Stimulated activated CD8-positive, alpha-beta memory T cell treated with anti-CD3 and anti-CD28 coated beads, Interleukin-4, amount 100 ng/mL, for 24 hours (primary cell): Measurements from ENCODE around the gene OR51B6.
"Not testable (repeated sequence)": the region's sequence is repeated elsewhere in the genome, so short reads cannot be mapped to it uniquely, and the experiment has no call there.

Source experiments
- DNase-seq: peaks from one replicate; pipeline ENCODE4 v3.0.0-alpha.2; 2020; ENCODE audit warnings: low read depth

The OR51B6 gene, protein sequence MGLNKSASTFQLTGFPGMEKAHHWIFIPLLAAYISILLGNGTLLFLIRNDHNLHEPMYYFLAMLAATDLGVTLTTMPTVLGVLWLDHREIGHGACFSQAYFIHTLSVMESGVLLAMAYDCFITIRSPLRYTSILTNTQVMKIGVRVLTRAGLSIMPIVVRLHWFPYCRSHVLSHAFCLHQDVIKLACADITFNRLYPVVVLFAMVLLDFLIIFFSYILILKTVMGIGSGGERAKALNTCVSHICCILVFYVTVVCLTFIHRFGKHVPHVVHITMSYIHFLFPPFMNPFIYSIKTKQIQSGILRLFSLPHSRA

DNA sequence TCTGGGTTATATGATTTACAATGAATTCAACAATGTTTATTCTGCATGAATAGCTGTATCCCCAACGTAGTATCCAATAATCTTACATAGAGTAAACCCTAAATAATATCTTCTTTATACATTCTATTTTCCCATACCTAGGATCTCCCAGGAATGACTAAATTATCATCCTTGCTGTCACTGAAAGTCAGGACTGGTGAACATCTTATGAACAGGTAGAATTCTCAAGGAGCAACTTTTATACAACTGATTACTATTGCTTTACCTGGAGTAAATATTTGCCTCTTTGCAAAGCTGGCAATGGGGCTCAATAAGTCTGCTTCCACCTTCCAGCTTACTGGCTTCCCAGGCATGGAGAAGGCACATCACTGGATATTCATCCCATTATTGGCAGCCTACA lies at the start of gene OR51B6:
Gene OR51B6 (plus strand): TSS at position 301 of the 400 bp plus-strand sequence. CDS start 0 bp downstream, at position 301.
- DNase-seq = no peak

DNA sequence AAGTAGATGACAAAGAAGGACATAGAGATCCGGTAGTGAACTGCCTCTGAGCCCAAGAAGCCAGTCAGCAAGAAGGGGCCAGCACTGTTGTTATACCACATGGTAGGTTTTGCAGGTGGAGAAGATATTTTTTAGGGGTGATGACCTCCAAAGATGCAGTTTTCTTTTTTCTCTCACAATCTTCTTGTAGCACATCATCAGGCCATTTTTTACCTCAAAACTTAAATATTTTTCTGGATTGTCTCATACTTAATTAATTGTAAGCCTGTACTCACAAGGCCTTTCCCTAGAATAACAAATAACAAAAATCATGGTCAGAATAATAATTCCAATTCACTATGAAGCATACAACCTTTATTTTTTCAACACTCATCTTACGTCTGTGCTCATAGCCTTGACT lies 49.5 kb upstream of the OR51B6 start, which contains the start of gene OR51B4:
Gene OR51B4 (minus strand): TSS at position 101 of the 400 bp plus-strand sequence. CDS start 0 bp downstream, at position 101.
- DNase-seq = no peak

DNA sequence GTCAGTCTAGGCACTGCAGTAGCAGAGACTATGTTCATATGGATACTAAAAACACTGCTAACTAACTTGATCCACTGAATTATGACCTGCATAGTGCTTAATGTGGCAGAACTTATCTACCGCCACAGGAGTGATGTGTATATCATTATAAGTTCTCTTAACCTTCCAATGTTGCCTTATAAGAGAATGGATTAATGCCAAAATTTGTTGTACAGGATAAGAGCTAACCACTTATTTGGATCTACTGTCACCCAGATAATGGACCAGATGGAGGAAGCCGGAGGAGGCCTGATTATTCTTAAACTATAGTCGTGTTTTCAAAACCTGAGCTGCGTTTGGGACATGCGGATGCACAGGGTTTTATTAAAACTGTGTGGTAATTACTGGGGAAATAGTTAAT lies 47.7 kb upstream of the OR51B6 start:
- DNase-seq = no peak

DNA sequence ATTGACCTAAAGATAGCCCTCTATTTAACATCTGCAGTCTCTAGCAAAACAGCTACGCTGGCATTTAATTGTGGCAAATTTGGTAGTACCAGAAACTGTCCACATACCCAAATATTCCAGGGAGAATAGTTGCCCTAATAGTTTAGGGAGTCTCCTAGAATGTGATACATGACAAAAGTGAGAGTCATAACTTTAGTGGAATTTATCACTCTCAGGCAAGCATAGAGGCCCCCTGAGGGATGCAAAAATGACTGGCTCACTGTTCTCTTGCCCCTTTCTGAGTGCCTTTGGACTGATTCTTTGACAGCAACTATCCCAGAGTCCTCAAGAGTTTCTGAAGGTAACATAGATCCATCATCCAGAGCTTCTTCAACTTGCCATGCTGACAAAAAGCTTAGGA lies 47.3 kb upstream of the OR51B6 start:
- DNase-seq = no peak

DNA sequence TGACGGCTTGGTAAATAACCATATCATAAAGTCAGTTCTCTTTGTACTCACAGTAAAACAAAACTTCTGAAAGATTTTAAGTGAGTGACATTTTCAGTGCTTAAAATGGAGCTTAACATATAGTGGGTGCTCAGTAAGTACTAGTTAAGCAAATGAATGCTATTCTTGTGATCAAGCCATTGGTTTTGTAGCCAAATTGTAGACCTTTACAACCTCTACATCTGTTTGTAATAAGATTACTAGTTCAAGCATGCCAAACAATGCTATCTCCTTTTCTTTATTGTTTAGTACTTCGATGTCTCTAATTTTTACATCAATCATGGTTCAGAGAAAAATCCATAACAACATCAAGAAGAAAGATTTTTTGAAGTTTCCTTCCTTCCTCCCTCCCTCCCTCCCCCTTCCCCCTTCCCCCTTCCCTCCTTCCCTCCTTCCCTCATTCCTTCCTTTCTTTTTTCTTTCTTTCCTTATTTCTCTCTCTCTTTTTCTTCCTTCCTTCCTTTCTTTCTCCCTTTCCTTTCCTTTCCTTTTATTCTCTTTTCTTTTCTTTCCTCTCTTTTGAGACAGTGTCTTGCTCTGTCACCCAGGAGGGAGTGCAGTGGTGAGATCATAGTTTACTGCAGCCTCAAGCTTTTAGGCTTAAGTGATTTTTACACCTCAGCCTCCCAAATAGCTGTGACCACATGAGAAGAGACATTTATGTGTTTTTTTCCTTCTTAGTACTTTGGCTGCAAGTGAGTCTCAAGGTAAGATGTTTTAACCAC lies 43.9 kb upstream of the OR51B6 start:
- no peak for DNase-seq

DNA sequence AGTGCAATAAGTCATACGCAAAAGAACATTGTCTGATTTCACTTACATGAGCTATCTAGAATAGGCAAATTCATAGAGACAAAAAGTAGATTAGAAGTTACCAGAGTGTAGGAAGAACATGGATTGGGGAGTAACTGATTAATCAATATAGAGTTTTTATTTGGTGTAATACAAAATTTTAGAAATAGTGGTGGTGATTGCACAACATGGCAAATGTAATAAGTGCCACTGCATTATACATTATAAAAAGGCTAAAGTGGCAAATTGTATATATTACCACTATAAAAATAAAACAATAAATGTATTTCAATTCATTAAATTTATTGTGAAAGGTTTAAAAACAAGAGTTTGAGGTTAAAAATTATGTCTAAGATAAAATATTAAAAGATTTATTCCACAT lies 40.9 kb upstream of the OR51B6 start:
- no peak for DNase-seq

DNA sequence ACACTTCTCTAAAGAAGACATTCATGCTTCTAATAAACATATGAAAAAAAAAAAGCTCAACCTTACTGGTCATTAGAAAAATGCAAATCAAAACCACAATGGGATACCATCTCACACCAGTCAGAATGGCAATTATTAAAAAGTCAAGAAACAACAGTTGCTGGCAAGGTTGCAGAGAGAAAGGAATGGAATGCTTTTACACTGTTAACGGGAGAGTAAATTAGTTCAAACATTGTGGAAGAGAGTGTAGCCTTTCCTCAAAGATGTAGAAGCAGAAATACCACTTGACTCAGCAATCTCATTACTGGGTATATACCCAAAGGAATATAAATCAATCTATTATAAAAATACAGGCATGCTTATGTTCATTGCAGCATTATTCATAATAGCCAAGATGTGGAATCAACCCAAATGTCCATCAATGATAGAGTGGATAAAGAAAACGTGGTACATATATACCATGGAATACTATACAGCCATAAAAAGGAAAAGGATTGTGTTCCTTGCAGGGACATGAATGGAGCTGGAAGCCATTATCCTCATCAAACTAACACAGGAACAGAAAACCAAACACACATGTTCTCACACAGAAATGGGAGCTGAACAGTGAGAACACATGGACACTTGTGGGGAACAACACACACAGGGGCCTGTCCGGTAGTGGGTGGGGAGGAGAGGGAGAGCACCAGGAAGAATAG lies 37.8 kb upstream of the OR51B6 start:
- not testable (repeated sequence) for DNase-seq

DNA sequence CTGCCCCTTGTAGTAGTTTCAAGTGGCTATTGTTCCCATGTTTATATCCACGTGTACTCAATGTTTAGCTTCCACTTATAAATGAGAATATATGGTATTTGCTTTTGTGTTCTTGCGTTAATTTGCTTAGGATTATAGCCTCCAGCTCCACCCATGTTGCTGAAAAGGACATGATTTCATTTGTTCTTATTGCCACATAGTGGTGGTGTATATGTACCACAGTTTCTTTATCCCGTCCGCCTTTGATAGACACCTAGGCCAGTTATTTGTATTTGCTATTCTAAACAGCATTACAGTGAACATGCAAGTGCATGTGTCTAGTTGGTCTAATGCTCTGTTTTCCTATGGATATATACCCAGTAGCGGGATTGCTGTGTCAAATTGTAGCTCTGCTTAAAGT lies 34.0 kb upstream of the OR51B6 start:
- no peak for DNase-seq

DNA sequence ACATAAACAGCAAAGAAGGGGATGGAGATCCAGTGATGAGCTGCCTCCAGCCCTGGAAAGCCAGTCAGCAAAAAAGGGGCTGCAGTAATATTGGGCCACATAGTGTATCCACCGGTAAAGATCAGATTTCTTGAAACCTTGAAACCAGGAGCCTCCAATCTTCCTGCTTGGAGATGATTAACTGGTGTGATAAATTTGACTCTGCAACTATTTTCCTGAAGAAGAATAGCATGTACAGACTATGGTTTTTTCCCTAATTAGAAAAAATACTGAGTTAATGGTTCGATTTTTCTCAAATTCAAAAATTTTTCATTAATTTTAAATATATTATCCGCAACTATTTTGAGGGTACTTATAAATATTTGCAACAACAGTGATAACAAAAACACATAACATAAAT lies 27.1 kb upstream of the OR51B6 start, which contains the start of gene OR51B2:
Gene OR51B2 (minus strand): TSS at position 101 of the 400 bp plus-strand sequence. CDS start 0 bp downstream, at position 101.
- no peak for DNase-seq

DNA sequence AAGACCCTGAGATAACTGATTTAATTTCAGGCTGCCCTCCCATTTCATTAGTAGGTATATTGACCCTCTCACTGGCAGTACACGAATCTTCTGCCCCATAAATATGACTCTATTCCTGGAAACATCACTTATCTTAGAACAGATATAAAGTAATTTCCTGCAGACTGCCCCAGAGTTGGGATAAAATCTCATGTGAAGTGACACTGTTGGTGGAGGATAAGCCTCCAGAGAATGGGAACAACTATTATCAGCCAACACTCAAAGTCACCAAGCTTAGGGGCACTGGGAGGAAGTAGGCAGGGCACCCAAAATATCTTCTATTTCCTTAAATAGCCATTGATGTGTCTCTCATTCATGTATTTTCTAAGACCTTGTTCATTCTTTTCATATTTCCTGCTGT lies 16.1 kb upstream of the OR51B6 start:
- DNase-seq = no peak

DNA sequence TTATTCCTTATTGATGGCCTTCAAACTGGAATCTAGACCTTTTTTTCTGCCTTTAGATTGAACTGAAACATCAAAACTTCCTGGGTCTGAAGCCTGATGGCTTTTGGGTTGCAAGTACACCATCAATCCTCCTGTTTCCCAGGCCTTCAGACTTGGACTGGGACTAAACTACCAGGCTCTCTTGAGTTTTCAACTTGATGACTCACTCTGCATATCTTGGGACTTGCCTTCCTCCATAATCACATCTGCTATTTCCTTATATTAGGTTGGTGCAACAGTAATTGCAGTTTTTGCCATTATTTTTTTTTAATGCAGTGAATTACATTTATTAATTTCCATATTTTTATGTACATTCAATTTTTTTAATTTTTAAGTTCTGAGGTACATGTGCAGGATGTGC lies 15.0 kb upstream of the OR51B6 start:
- DNase-seq = no peak

DNA sequence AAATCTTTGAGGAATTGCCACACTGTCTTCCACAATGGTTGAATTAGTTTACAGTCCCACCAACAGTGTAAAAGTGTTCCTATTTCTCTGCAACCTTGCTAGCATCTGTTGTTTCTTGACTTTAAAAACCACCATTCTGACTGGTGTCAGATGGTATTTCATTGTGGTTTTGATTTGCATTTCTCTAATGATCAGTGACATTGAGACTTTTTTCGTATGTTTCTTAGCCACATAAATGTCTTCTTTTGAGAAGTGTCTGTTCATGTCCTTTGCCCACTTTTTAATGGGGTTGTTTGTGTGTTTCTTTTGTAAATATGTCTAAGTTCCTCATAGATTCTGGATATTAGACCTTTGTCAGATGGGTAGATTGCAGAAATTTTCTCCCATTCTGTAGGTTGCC lies 14.1 kb upstream of the OR51B6 start:
- DNase-seq = not testable (repeated sequence)

DNA sequence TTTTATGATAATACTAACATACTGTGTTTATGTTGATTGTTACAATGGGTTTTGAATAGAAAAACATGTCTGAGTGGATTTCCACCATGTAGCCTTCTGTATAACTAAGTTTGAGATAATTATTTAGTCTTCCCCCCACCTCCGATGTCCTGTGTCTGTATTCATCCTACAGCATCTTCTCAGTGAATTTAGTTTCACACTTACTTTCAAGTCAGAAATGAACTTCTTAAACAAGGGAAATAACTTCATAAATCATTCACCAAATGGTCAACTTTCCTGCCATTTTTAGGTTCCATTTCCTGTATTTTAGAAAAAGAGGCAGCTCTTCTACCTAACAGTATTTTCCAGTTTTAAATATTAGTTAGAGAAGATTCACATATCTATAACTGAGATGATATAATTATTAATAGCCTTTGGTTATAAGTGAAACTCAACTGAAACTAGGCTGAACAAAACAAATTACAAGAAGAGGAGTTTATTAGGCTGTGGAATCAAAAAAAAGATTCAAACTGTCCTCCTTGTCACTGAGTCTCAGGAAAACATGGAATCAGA lies 11.5 kb upstream of the OR51B6 start:
- DNase-seq = no peak

DNA sequence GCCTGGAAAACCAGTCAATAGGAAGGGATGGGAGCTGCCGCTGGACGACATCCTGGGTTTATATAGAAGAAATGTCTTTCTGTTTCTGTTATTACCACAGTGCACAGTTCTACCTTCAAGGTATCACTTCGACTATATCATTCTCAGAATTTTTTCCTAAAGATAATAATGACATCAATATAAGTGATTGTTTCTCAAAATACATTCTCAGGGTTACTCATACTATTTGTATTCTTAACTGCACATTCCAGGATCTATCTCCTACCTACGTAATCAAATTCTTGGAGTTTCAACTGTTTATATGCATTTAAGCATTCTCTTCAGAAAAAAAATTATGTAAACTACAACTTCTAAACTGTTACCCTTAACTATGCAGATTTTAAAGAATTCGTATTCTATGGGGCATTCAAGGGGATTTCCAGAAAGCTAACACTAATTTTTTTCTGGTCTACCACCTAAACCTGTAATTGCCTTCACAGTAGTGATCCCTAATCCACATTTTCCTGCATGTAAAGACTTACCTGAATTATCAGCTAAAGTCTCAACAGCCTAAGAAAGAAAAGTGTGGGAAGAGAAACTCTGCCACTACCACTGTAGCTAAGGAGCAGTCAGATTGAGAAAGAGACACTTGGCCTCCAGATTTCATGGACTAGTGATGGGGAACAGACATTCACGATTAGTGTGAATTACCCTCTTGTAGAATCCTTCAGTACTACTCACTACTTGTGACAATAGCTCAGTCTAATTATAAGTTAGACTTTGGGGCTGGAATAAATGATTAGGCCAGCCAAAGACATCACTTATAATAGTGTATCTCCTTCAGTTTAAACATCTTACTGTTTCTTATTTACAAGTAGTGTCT lies 7.6 kb upstream of the OR51B6 start, which contains the start of gene OR51B5:
Gene OR51B5 (minus strand): TSS at position 51 of the 862 bp plus-strand sequence. CDS start 0 bp downstream, at position 51.
- DNase-seq = no peak

DNA sequence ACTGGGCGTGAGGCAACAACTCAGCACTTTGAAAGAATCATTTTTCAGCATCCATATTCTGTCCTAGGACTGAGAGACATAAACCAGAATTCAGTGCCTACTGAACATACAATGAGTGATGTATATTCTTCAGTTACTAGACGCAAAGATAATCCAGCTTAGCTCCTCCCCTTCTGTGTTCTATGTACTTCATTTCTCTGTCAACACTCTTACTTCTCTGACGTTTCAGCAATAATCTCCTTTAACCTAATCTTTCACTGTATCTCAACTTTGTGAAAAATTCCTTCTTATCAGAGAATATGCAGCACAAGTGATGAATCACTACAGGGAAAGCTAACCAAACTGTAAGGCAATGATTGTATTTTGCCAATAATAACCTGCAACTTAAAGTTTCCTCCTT lies 5.5 kb upstream of the OR51B6 start:
- DNase-seq = no peak

DNA sequence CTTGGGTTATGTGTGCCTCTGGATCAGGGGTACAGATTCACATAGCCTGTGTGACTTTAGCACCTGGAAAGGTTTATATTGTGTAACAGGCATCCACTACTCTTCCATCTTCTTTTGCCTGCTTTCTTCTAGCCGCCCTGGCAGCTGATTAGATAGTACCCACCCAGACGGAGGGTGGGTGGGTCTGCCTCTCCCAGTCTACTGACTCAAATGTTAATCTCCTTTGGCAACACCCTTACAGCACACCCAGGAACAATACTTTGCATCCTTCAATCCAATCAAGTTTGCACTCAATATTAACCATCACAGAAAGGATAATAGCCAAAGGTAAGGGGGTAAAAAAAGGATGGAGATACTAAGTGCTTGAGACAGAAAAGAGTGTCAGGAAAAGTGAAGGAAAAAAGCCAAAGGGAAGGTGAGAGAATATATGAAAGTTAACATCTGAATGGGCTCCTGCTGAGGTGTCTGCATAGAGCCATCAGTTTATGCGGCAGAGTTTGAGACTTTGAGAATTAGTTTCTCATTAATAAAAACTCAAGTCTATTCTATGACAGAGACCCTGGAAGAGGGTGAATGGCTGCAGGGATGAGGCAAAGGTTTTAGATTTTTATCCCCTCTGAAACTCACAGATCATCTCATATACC lies 2.6 kb upstream of the OR51B6 start:
- DNase-seq = no peak

DNA sequence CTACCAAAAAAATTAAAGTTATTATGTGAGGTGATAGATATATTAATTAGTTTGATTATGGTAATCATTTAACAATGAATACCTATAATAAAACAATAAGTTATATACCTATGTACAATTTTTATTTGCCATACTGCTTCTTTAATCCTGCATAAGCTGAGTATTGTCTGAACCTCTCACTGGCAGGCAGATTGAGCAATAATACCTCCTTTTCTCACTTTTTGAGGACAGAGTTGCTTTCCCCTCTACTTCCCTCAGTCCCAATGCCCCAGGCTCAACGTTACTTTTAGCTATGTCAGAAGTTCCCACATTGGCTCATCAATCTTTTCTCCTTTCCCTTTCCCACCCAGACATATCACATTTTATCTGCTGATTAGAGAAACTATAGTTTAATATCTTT lies 1.8 kb upstream of the OR51B6 start:
- DNase-seq = no peak

DNA sequence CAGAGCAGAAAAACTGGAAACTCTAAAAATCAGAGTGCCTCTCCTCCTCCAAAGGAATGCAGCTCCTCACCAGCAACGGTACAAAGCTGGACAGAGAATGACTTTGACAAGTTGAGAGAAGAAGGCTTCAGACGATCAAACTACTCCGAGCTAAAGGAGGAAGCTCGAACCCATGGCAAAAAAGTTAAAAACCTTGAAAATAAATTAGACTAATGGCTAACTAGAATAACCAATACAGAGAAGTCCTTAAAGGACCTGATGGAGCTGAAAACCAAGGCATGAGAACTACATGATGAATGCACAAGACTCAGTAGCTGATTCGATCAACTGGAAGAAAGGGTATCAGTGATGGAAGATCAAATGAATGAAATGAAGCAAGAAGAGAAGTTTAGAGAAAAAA lies 4.7 kb downstream of the OR51B6 start:
- not testable (repeated sequence) for DNase-seq

DNA sequence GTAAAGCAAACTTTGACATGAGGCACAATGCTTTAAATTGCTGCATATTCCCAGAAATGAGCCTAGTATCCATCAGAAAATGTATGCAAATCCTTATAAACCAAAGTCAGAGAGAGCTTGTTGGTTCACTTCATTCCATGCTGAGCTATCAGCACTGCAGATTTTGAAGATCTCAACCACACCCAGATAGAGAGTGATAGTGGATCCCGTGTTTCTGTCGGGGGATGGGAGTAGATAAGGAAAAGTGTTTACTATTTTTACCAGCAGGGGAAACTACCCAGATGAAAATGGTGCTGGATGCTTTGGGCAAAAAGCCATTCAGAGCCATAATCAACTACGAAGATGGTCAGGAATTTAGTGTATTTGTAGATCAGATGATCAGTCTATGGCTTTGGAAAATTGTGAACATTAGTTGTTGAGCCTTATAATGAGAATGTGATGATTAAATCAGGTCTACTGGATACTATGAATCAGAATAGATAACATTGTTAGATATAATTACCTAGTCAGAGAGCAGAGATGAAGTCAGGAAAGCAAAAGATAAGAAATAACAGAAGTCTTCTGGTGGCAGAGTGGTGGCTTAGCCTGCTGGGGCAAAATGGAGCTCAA lies 10.8 kb downstream of the OR51B6 start:
- DNase-seq = no peak

DNA sequence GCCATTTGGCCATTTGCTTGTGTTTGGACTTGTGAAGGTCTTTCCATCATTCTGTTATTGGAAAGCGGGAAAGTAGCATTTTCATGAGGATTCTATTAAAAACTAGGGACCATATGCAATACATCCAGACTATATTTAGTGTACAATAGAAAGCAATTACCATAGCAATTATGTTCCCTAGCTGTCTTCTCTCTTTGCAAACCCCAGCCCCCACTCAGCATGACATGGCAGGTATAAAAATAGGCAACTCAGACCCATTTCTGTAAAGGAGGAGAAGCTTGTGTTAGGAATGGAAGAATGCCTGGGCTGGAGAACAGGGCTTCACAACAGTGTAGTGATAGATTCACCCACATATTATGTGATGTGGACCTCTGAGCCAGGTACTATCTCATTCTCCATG lies 12.4 kb downstream of the OR51B6 start:
- DNase-seq = no peak
